GM23338 (cell line): ENCODE results near the gene MEIS3.

Experiments
- CREB1 ChIP-seq: fragments of 250-450 bp; sonication (Bioruptor Pico); IDR thresholded peaks from 2 replicates; pipeline ENCODE4 v1.5.0; 2020; ENCODE audit warnings: low read depth, mild to moderate bottlenecking, moderate library complexity
- EZH2 ChIP-seq: fragments of 200-600 bp; sonication (generic); IDR thresholded peaks from one replicate; pipeline ENCODE4 v1.8.0; 2017; ENCODE audit warnings: antibody characterized with exemption, mild to moderate bottlenecking, low read depth; ENCODE audit not compliant: unreplicated experiment
- JUNB ChIP-seq: IDR thresholded peaks from one replicate; pipeline ENCODE4 v1.6.1; 2016; ENCODE audit warnings: antibody characterized with exemption; ENCODE audit not compliant: unreplicated experiment
- POLR2AphosphoS5 ChIP-seq: IDR thresholded peaks from 2 replicates; pipeline ENCODE4 v1.6.1; 2016; ENCODE audit warnings: antibody characterized with exemption, low read depth
- TF ChIP-seq, protein P1 (sequence below), 2 experiments: fragments of 200-600 bp in 1 of 2; sonication (generic) in 1 of 2; conservative IDR thresholded peaks; 2 replicates each; pipeline versions ENCODE4 v1.5.1 to v1.6.1; 2016 to 2017; ENCODE audit warnings: antibody characterized with exemption in 2 of 2, low read depth in 2 of 2, mild to moderate bottlenecking in 2 of 2, moderate library complexity in 1 of 2

GRCh38 chr19:47445527-47445926 is 26.2 kb upstream of the MEIS3 start:
- TF ChIP-seq, protein P1, sequence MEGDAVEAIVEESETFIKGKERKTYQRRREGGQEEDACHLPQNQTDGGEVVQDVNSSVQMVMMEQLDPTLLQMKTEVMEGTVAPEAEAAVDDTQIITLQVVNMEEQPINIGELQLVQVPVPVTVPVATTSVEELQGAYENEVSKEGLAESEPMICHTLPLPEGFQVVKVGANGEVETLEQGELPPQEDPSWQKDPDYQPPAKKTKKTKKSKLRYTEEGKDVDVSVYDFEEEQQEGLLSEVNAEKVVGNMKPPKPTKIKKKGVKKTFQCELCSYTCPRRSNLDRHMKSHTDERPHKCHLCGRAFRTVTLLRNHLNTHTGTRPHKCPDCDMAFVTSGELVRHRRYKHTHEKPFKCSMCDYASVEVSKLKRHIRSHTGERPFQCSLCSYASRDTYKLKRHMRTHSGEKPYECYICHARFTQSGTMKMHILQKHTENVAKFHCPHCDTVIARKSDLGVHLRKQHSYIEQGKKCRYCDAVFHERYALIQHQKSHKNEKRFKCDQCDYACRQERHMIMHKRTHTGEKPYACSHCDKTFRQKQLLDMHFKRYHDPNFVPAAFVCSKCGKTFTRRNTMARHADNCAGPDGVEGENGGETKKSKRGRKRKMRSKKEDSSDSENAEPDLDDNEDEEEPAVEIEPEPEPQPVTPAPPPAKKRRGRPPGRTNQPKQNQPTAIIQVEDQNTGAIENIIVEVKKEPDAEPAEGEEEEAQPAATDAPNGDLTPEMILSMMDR (conservative IDR thresholded peaks at IDR 0.05; ENCODE audit: low read depth in 2 of 2) = no peak
- no peak for TF ChIP-seq POLR2AphosphoS5
- TF ChIP-seq CREB1 (CRISPR knock-in tag) = no peak
- no peak for TF ChIP-seq EZH2
- TF ChIP-seq JUNB = no peak
